Left cardiac atrium (tissue), 4 donors: ENCODE results near the gene FAM117B. TPM values are rescaled to one million over a fixed set of nuclear protein-coding genes. Genes with fewer than 3 reads are reported as not detected.
A peak's percentile ranks its signal among the peaks of the same experiment; 100 is the strongest.
"Not testable (repeated sequence)": the region's sequence is repeated elsewhere in the genome, so short reads cannot be mapped to it uniquely, and the experiment has no call there.

ENCODE experiments used
- ATAC-seq, 2 donors: fragments of 200-7000 bp; cut with Tn5 transposase; one replicate each; pipeline ENCODE4 v1.9.1; 2020; ENCODE audit warnings: mild to moderate bottlenecking in 2 of 2, moderate library complexity in 2 of 2
- DNase-seq: peaks from one replicate; pipeline ENCODE4 v3.0.0-alpha.2; 2020
- intact Hi-C, 2 donors: fragments of 100-400 bp; cut with DNase I; formaldehyde crosslinking; loops; one replicate each; pipeline versions ENCODE4 v1.14.1 to v1.15.1; 2022 to 2023
- total RNA-seq, 2 donors: library from RNA; stranded (reverse); fragmentation: NEBNext Ultra II Directional; extraction: Animal tissue kit (Norgen Biotek cat#: 25700); gene quantifications; one replicate each; pipeline ENCODE4 v1.2.1, GENCODE V29; 2021
- donor health status: DM: no; HTN: yes; CAD: no.
- donor health status: DM: no; HTN: yes; CAD: no; lungs with severe emphysema.
- donor health status: DM: yes; HTN: yes; CAD: no.
- donor health status: Dilated cardiomyopathy.

FAM117B gene
- total RNA-seq, 2 donors from 2014 or later: 1.6 to 3.6 TPM

- DNase-seq (peak; percentile 76), ATAC-seq (peak; percentile 76)
- intact Hi-C loops: no loop called here
These were observed 851 bp downstream of the FAM117B start for GRCh38 chr2:202635428-202636212.

DNA sequence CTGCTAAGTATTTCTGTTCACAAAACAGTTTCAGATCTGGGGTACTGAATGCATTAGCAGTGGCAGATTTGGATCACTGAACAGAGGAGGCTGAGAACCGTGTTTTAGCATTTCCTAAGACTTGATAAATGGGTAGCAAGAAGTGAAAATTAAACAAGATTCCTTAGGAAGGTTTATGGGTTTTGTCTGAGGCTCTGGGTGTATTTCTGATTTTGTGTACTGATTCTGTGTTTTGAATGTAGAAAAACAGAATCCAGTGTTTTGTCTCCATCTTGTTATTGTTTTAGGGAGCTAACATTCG lies 1.4 kb downstream of the FAM117B start:
- ATAC-seq (no peak), DNase-seq (no peak)
- intact Hi-C loops: no loop called here

DNA sequence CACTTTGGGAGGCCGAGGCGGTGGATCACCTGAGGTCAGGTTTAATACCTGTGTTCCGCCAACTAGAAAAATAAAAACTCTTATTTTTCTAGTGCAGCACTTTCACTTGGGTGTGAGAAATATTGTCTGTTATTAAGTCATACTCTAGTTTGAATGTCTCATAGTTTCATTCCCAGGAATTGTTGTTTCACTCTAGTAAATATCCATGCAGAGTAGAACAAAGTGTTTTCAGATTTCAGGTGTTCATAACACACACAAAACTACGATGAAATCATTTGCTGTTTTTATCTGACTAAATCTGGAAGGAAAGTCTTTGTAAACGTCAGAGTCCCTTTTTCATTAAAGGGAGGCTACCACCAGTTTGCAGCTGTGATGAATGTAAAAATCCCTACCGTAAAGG lies 4.0 kb downstream of the FAM117B start:
- intact Hi-C loops: no loop called here
- no peak for DNase-seq
- ATAC-seq: no peak

- DNase-seq (no peak), ATAC-seq (no peak)
- intact Hi-C loops: no loop called here
These were observed 4.5 kb downstream of the FAM117B start for GRCh38 chr2:202639231-202639630.

DNA sequence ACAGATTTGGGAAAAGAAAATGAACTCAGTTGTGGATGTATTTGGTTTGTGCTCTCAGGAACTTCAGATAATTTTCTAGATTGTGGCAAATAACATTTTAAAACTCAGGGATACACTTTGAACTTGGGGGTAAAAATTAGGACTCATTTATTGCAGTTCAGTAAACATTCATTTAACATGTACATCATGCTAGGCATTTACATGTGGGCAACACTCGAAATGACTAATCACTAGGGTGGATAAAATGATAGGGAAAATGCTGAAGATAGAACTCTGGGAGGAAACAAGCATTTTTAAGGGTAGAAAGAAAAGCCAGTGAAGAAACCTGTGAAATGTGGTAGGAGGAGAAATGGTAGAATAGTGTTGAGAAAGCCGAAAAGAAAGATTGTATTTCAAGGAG lies 7.8 kb downstream of the FAM117B start:
- DNase-seq (no peak), ATAC-seq (no peak)
- intact Hi-C loops: no loop called here

- ATAC-seq: no peak
- DNase-seq: no peak
- intact Hi-C loops: no loop called here
These were observed 8.5 kb downstream of the FAM117B start for GRCh38 chr2:202643012-202643858.

- DNase-seq: no peak
These were observed 17.4 kb downstream of the FAM117B start for GRCh38 chr2:202652119-202652518.

DNA sequence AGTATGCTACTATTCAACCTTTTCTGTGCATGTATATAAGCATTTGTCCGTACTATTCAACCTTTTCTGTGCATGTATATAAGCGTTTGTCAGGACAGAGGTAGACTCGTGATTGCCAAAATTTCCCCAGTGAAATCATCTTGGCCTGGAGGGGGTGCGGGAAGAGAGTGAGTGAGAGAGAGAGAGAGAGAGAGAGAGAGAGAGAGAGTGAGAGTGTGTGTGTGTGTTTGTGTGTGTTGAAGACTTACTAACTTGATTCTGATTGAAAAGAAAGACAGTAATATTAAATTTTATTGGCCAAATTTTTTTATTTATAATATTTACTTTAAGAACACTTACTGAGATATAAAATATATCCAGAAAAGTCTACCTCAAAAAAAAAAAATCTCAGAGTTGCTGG lies 19.1 kb downstream of the FAM117B start:
- ATAC-seq: no peak
- no peak for DNase-seq
- intact Hi-C loops: no loop called here

More at GRCh38 chr2:202652119-202652518, 17.4 kb downstream of the FAM117B start:
- ATAC-seq: no peak
- intact Hi-C loops: no loop called here

GRCh38 chr2:202657876-202658275 lies 23.1 kb downstream of the FAM117B start:
- intact Hi-C loops: no loop called here
- DNase-seq (no peak), ATAC-seq (no peak)

GRCh38 chr2:202660796-202661195 lies 26.0 kb downstream of the FAM117B start:
- intact Hi-C loops: no loop called here
- ATAC-seq: no peak

DNA sequence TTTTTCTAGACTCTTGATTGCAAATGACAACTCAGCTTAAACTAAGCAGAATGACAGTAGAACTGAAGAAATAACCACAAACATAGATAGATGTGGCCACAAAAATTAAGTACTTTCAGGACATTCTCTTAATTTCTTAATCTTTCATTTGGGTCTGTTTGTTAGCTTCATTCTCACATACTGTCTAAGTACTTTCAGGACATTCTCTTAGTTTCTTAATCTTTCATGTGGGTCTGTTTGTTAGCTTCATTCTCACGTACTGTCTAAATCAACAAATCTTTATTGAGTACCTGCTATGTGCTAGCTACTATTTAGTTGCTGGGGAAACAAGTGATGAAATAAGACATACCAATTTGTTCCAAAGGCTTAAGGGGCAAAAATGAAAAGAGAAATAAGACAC lies 35.1 kb downstream of the FAM117B start:
- DNase-seq (no peak), ATAC-seq (no peak)
- intact Hi-C loops: no loop called here

More at GRCh38 chr2:202660796-202661195, 26.0 kb downstream of the FAM117B start:
- DNase-seq: no peak

DNA sequence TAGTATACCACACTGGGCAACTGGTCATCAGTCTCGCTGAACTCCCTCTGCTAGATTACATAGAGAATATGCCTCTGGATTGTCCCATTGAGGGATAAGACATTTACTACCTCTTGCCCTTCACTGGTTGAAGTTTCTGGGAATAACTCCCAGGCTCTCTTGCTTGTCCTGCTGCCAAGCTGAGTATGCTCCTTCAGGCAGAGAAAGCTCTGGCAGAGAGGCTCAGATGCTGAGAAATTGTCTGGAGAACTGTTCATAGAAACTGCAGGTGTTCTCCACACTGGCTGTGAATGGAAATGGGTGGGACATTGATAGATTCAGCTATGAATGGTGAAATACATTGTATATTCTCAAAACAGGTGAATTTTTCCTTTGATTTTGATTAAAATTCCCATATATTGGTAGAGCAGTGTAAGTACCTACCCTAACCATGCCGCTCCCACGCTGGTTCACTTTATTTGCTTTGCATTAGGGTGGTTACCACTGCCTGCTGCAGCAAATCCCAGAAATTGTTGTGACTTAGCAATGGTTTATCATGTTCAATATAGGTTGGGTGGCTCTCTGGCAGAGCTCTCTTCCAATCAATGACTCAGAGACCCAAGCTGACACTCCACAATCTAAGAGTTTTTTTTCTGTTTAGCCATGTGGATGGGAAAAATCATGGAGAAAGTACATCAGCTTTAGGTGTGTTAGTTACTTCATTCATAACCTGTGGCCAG lies 36.7 kb downstream of the FAM117B start:
- ATAC-seq (peak in 1 of 2 donors; percentile 19), DNase-seq (no peak)
- intact Hi-C loops: no loop called here

- DNase-seq, intact Hi-C loops, ATAC-seq: not testable (repeated sequence)
These were observed 40.3 kb downstream of the FAM117B start for GRCh38 chr2:202675097-202675496.

GRCh38 chr2:202679980-202680379 lies 45.2 kb downstream of the FAM117B start:
- no peak for ATAC-seq
- intact Hi-C loops: no loop called here

DNA sequence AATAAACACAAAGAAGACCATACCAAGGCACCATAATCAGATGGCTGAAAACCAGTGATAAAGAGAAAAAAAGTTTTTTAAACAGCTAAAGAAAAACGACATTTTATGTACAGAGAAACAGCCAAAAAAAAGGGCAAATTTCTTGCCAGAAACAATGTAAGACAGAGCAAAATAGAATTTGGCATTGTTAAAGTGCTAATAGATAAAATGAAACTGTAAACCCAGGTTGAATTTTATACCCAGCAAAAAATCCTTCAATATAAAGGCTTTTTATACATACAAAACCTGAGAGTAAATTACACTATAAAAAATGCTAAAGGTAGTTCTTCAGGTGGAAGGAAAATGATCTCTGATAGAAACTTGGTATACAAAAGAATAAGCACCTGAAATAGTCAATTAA lies 45.7 kb downstream of the FAM117B start:
- intact Hi-C loops: no loop called here
- DNase-seq: no peak
- no peak for ATAC-seq

More at GRCh38 chr2:202679980-202680379, 45.2 kb downstream of the FAM117B start:
- no peak for DNase-seq

DNA sequence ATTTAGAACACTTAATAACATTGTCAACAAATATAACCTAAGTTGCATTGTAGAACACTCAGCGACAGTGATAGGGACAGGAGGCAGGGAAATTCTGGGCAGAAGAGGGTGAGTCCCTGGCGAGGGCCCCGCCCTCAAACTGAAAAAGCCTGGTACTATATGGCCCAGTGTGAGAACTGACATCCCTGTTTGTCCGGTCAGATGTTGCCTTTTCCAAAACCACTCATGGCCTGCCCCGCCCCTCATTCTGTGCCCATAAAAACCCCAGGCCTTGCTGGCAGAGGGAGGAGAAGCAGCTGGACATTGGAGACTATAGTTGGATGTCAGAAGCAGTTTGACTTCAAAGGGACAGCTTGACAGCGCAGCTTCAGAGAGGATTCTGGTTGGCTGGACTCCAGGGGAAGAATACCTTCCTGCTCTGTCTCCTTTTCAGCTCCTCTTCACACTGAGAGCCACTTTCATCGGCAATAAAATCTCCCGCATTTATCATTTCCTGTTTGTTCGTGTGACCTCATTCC lies 47.0 kb downstream of the FAM117B start:
- intact Hi-C loops: no loop called here
- ATAC-seq (no peak), DNase-seq (no peak)

GRCh38 chr2:202682274-202682673 lies 47.5 kb downstream of the FAM117B start:
- ATAC-seq (no peak), DNase-seq (no peak)
- intact Hi-C loops: no loop called here

- DNase-seq (no peak), ATAC-seq (no peak)
- intact Hi-C loops: no loop called here
These were observed 52.5 kb downstream of the FAM117B start for GRCh38 chr2:202687276-202687675.

- ATAC-seq (no peak), DNase-seq (no peak)
- intact Hi-C loops: no loop called here
These were observed 54.7 kb downstream of the FAM117B start for GRCh38 chr2:202689459-202689858.

- intact Hi-C loops: no loop called here
- no peak for ATAC-seq
These were observed 55.1 kb downstream of the FAM117B start for GRCh38 chr2:202689898-202690297.

More at GRCh38 chr2:202689898-202690297, 55.1 kb downstream of the FAM117B start:
- no peak for DNase-seq
